Measurements from ENCODE around the gene TC2N.
"Not testable (repeated sequence)": the region's sequence is repeated elsewhere in the genome, so short reads cannot be mapped to it uniquely, and the experiment has no call there.

Gene TC2N

GRCh38 chr14:91867316-91867988, at the start of gene TC2N:
TSS of gene TC2N (minus strand) at chr14:91867536. CDS start at chr14:91813769, 53,767 bp downstream.
- DNase-seq: no peak

- no peak for DNase-seq
Observed at GRCh38 chr14:91912035-91912434, 44.7 kb upstream of the TC2N start.

- peak; percentile 81 for DNase-seq
Observed at GRCh38 chr14:91911474-91912032, 44.2 kb upstream of the TC2N start.

DNA sequence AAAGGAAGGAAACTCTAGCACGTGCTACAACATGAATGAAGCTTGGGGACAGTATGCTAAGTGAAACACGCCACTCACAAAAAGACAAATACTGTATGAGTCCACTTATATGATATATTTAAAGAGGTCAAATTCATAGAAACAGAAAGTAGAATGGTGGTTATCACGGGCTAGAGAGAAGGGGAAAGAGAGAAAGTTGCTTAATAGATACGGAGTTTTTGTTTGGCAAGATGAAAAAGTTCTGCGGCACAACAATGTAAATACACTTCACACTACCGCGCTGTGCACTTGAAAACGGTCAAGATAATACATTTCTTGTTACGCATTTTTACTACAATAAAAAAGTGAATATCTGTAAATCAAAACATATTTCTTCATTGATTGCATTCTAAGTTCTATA, 42.9 kb upstream of the TC2N start:
- no peak for DNase-seq

DNA sequence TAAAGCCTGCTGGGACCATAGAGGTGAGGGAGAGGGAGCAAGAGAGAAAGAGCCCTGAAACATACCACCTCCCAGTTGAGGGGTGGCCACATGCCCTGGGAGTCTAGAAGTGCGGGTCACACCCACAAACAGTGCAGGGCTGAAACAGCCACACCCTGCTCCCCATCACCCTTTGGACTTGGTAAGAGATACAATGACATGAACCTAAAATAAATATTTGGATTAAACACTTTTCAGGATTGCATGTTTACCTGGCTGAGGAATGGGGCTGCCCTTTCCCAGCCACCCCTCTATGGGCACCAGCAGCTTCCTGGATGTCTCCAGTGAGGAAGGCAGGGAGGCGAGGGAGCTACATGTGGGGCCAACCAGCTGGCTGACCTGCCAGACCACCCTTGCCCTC, 39.0 kb upstream of the TC2N start:
- no peak for DNase-seq

GRCh38 chr14:91904956-91905645, 37.8 kb upstream of the TC2N start:
- no peak for DNase-seq

DNA sequence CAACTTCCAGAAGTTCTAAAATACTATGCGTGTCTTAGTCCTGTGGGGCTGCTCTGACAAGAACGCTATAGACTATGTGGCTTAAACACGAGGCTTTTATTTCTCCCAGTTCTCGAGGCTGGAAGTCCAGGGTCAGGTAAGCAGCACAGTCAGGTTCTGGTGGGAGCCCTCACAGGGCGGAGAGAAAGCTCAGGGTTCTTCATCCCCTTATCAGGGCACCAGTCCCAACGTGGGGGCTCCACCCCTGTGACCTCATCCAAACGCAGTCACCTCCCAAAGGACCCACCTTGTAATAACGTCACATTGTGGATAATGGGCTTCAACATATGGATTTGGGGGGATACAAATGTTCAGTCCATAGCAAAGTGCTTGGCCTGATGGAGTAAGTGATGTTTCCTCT, 37.1 kb upstream of the TC2N start:
- no peak for DNase-seq

DNA sequence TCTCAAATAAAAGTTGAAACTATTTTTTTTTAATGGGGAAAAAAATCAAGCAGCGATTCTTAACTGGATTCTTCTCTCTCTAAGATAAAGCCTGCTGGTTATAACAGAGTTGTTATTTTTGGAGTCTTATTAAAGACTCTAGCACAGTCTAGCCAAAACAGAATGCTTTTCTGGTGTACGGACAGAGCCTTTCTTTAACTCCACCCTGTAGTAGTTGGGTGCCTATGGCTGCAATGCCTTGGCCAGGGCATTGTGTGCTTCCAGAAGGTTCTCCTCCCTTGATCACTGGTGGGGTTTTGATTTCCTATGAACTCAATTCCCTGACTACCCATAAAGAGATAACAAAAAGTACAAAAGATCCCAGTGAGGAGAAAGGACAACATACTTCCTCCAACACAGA, 35.7 kb upstream of the TC2N start:
- DNase-seq: no peak

GRCh38 chr14:91902336-91902735, 35.0 kb upstream of the TC2N start:
- DNase-seq: no peak

DNA sequence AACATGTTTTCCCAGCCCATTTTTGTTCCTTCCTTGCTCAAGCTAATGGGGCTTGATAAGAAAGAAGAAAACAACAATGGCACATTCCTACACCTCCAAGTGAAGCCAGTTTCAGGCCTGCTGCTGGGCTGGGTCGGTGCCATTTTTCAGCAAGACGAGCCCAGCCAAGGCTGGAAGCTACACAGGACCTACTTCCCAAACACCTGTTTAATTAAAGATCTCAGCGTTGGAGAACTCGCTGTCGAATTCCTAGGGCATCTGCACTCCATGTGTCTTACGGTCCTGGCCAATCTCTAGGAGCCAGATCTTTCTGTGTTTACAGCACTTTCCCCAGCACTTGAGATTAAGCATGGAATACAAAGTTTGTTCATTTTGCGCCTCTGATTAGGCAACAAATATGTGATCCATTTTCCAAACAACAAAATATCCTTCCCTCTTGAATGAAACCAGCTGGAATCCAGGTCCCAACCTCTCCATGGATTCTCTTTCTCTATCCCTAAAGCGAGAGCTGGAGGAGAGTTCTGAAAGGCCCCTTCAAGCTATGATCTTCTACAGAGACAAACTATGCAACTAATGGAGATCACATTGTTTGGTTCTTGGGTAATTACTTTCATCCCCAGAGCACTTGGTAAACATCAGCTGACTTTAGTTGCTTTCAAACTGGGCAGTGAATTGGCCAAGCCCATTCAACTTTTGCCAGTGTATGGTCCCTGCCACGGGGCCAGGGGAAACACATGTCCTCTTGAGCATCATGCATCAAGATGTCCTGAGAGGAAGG, 34.3 kb upstream of the TC2N start:
- no peak for DNase-seq

DNA sequence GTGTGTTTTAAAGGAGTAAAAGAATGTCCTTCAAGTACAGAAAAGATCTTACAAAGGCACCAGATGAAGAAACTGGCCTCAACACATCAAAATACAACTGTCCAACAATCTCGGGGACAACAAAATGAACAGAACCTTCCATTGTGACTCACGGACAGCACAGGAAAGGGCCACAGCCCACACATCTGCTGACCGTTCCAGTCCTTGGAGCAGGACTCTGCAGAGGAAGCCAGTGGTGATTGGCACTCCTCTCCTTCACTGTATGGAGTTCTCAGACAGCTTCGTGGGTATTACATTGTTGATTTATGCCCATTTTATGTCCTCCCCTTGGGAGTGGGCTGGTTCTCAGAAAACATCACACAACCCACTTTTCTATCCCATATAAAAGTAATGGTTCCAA, 32.5 kb upstream of the TC2N start:
- no peak for DNase-seq

DNA sequence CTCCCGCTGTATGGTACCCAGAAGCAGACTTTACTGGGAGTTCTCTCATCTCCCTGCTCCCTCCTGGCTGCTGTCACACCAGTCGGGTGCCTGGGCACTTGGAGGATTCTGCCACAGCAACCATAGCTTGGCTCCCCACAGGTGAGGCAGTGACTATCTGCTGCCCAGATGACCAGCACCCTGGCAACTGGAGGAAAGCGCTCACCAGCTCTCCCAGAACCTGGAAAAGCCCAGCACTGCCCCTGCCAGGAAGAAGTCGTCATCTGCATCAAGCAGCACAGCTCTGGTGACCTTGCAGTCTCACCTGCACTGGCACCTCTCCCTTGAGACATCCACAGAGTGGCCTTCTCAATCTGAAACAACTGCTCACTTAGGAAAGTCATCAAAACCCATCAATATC, 31.9 kb upstream of the TC2N start:
- no peak for DNase-seq

DNA sequence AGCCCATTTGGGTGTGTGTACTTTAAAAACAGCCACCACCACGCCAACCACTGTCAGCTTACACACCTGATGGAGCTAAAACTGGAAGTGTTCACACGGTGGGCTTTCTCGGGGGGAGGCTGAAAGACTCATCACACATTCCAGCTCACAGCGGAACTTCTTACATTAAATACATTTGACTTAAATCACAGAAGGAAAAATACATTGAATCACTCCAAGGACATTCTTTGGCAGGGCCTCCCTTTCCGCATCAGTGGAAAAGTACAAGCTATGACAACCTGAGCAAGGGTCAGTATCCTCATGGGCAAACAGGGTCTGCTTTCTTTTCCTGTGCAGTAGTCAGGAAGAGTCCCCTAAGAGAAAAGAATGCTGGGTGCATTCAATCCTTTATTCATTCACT, 31.0 kb upstream of the TC2N start:
- DNase-seq: no peak

- DNase-seq: not testable (repeated sequence)
Observed at GRCh38 chr14:91897716-91898115, 30.4 kb upstream of the TC2N start.

DNA sequence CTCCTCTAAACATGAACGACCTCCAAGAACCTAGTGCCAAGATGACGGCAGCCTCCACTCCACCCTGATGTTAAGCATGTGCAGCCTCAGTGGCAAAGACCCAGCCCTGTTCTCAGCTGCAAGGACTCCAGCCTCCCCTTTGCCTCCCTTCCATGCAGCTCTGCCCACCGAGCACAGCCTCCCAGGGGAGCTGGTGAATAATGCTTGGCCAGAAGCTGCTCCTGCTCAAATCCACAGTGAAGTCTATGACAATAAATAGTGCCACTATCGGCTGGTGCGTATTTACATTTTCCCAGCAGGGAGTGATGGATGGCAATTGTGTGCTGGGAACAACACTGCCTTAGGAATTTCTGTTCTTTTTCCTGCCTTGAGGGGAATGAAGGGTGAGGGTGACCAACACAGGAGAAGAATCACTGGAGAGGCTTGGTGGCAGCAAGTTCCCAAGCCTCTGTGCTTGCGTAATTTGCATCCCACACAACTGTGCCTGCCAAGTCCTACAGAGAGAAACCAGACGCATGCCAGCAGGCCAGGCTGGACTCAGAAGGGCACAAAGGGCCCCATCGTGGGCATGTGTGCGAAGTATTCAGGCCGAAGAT, 29.9 kb upstream of the TC2N start:
- no peak for DNase-seq

DNA sequence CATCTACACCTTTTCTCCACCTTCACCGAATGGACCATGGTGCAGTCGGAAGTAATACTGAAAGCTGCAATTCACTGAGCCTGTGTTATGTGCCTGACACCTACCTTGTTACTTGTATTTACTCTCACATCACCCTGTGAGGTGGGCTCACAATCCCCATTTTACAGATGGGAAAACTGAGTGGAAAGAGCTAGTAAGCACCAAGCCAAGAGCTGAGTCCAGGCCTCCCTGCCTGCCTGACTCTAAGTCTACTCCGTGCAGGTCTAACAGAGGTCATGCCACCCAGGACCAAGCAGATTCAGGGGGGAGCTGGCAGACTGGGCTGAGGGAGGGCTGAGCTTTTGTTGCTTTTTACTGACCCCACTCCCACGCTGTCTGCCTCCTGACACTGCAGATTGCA, 29.1 kb upstream of the TC2N start:
- no peak for DNase-seq

DNA sequence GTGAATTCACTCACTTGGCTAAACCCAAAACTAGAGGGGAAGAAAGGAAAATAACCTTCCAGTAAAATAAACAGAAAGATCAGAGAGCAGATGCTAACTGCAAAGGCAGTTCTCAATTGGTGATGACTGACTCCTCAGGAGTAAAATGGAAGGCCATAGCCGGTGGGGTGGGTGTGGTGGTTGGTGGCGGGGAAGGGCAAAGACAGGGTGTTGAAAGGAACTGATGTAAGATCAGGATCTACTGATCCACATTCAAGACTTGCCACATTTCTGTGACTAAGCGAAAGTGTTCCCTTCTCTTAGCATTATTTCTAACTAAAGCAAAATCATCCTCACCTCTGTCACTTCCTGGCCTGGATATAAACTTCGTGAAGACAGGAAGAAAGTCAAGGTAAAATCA, 26.3 kb upstream of the TC2N start:
- peak; percentile 19 for DNase-seq

DNA sequence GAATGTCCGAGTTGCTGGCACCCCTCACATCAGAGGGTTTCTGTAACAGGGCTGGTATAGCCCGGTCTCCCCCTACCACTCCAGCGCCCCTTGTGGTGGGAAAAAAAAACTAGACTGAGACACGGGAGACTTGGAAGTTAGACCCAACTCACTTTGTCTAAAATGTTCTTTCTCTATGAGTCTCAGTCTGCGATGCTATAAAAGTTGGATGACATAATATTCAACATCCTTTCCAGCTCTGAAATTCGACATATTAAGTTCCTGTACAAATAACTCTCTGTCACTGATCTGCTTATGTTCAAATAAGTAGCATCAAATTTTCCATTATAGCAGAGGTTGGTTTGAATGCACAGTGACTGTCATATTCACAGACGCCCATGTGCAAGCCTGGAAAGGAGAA, 25.7 kb upstream of the TC2N start:
- DNase-seq: peak; percentile 48

- no peak for DNase-seq
Observed at GRCh38 chr14:91891721-91892220, 24.4 kb upstream of the TC2N start.

DNA sequence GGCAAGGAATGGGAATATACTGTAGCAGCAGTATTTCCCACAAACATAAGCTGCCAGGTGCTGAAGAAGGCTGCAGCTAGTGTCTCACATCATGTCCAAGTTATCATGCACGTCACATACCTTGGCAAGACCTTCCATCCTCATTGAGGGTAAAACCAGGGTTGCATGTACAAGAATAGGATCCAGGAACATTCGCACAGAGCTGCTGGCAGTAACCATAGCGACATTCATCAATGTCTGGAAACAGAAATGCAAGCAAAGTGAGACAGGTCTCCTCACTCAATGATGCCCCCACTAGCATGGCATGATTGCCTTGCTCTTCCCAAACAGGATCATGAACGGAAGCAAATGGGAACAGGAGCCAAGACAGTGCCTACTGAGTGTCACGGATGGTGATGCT, 23.8 kb upstream of the TC2N start:
- DNase-seq: no peak

DNA sequence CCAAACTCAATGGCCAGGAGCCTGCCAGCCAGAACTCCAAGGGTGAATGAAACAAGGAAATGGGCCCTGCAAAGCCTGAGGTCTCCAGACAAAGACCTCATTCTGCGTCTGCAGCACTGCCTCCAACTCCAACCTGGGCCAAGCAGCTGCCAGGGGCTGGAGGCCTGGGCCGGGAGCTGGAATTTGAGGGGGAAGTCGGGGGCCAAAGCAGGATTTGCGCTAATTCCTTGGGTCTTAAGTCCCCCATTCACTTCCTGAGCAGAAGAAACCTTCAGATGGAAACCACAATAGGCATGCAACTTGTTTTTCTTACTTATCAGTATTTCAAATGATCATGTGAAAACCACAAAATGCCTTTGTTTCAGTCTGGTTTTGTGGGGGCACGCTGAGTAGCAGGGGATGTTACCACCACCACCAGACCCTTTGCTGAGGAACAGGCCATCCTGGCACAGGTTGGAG, 23.0 kb upstream of the TC2N start:
- DNase-seq: peak; percentile 21

DNA sequence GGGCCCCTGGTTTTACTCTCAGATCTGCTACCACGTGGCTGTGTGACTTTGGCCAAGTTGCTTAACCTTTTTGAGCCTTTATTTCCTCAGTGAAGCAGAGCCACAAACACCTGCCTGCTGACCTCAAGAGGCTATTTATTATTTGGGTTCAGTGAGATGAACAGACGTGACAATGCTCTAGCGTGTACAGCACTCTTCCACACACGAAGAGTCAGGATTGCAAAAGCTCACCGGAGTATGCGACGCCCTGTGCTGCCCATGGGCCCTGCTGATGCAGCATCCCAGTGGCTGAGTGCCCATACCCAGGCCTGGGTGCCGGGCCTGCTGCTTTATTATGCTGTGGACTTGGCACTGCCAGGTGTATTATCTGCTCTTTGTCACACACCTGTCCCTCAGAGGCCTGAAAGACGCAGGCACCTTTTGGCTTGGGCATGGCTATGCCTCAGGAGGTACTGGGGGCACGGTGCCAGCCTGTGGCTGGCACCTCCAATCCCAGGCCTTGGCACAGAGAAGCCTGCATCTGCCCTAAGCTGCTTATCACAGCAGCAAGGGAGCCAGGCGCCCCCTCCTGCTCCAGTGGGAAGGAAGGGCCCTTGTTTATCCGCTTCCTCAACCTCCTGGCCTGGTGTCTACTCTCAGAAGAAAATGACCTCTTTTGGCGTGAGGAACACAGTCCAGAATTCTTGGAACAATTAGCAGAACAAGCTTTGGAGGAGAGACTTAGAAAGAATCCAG, 22.3 kb upstream of the TC2N start:
- DNase-seq: no peak

All from hematopoietic multipotent progenitor cell treated with erythropoietin and hydrocortisone succinate and interleukin-3 and kit ligand, for 6 days (in vitro differentiated cells).